ENCODE measurements around the gene KAZALD1. TPM values are rescaled to one million over a fixed set of nuclear protein-coding genes. Genes with fewer than 3 reads are reported as not detected.
A peak's percentile ranks its signal among the peaks of the same experiment; 100 is the strongest.

KAZALD1 gene, protein sequence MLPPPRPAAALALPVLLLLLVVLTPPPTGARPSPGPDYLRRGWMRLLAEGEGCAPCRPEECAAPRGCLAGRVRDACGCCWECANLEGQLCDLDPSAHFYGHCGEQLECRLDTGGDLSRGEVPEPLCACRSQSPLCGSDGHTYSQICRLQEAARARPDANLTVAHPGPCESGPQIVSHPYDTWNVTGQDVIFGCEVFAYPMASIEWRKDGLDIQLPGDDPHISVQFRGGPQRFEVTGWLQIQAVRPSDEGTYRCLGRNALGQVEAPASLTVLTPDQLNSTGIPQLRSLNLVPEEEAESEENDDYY
- total RNA-seq (ENCODE audit: insufficient read depth, low replicate concordance), result 11.8 TPM

DNA sequence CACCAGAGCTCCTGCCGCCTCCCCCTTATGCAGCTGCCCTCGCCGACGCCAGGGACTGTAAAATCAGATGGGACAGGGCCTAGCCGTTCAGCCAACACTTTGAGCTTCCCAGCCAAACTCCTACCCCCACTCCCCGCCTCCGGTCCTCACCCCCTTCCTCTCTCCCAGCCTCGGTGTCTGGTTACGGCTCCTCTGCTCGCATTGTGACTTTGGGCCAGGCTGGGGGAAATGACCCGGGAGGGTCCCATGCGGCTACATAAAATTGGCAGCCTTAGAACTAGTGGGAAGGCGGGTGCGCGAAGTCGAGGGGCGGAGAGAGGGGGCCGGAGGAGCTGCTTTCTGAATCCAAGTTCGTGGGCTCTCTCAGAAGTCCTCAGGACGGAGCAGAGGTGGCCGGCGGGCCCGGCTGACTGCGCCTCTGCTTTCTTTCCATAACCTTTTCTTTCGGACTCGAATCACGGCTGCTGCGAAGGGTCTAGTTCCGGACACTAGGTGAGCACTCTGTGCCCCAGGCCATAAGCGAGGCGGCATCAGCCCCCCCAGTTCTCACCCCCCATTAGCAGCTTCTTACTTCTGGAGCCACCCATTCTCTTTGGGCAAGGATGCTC is at the start of gene KAZALD1:
KAZALD1 (plus strand) TSS at position 366 of the 608 bp plus-strand sequence. CDS start 604 bp downstream, outside the sequence.
- DNase-seq (ENCODE audit: low spot score), result peak; percentile 84

DNA sequence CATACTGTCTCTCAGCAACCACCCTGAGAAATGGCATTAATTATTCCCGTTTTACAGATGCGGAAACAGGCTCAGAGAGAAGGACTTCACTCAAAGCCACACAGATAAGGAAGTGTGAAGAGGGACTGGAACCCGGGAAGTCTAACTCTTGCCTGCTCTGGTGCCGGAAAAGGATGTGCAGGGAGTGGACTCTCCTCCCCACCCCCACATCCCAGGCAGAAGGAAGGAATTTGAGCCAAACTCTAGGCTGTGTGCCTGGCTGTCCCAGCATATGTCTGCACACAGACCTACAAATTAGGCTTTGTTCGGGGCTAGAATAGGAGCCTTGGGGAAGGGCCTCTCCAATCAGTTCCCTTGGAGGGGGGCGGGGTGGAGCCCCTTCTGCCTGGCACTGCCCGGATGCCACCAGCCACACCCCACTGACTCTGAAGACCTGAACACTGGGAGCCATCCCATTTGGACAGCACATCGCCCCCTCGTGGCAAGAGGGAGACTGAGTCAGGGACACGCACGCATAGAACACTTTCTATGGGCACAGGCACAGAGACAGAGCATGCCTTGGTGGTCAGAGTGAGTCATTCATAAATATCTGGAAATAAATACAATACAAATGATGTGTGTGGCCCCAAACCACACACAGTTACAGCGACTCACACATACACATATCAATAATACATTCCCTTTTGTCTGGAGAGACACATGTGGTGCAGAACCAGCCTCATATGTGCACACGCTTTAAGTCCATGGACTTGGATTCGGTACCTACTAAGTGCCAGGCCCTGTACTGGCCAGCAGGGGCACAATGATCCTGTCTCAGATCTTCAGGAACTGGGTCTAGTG is 49.0 kb upstream of the KAZALD1 start:
- peak; percentile 89 for DNase-seq (ENCODE audit: low spot score)

DNA sequence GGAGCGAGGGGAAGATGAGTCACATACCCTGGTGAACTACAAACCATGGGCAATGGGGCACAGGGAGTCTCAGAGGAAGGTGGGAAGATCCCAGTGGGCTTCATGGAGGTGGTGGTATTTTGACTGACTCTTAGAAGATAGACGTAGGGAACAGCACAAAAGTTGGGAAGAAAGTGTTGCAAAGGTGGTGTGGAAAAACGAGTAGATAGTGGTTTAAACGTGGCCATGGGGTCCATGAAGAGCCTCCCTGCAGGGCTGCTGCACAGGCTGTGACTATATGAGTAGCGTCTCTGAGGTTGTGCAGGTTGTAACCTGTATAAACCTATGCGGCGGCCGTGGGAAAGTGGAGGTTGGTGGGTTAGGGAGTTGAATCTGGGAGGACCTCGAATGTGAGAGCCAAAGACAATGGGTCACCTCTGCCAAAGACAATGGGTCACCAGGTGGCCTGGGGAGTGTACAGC is 48.4 kb upstream of the KAZALD1 start:
- DNase-seq (ENCODE audit: low spot score), result no peak

DNA sequence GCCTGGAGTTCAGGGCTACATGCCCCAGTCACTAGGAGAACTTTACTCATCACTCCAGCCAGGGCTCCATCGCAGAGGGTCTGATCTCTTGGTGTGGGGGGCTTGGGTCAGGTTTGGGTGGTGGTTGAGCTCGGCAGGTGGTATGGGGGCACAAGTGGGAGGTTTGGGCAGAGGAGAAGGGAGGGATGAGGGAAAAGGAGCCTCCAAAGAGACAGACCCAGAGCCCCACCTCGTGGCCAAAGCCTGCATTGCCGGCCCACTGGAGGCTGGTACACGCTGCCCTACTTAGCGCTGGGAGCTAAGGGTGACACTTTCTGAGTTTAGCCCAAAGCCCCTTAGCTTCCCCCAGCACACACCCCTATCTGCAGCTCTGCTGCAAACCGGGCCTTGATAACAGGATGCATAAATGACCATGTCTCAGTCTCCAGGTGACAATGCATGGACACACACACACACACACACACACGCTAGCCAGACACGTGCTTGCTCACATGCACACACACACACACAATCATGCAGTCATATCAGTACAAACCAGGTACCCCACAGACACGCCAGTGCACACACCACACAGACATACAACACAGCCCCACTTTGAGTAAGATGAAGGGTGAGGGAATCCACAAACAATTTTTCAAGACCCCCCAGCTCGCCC is 47.4 kb upstream of the KAZALD1 start:
- peak; percentile 72 for DNase-seq (ENCODE audit: low spot score)

DNA sequence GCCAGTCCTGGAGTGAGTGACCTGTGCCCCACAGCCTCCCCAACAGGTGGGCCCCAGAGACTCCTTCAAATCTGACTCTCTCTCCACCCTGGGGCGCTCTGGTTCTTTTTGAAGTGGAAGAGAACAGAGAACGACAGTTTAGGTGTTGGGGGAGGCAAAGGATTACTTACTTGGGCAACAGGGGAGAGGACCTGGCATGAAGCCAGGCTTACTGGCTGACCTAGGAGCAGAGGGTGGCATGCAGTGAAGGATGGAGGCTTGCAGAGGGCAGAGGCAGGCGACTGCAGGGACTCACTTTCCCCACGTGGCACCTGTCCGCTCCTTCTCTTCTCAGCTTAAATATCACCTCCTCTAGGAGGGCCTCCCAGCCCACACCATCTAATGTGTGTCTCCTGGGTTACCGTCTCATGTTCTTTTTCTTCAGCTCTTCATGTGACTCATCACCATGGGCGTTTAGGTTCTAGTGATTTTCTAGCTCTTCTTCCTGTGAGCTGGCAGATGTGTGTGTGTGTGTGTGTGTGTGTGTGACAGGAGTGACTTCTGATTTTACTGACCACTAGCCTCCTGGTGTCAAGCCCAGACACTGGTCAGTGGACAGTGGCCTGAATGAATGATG is 46.7 kb upstream of the KAZALD1 start:
- DNase-seq (ENCODE audit: low spot score), result peak; percentile 46

DNA sequence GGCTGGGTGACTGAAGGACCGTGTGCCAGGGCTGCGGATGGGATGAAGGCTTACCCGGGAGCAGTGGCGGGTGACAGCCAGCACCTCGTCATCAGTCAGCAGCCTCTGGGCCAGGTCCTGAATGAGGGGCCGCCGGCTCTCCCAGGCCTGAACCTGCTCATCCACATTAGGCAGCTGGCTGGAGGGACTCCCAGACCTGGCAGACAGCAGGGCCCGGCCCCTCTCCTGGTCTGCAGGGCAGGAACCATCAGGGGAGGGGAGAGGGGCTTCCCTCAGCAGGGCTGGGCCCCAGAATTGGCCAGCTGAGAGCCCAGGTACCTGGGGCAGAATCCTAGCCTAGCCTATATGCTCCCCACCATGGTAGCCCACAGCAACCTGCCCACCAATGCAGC is 46.2 kb upstream of the KAZALD1 start:
- no peak for DNase-seq (ENCODE audit: low spot score)

DNA sequence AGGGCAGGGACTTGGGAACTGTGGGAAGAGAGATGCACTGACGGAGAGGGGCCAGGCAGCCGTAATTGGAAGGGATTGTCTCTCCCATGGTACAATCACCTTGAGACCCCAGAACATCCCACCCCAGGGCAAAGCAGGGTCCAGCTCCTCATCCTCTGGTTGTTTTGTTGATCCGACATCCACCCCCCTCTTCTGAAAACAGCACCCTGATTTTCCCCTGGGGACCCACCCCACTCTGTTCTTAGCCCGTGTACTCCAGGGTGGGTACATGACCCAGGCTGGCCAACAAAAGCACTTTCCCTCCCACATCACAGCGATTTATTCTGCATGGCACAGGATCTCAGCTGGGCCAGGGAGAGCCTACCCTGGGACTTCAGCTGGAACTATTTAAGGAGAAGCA is 45.0 kb upstream of the KAZALD1 start:
- no peak for DNase-seq (ENCODE audit: low spot score)

DNA sequence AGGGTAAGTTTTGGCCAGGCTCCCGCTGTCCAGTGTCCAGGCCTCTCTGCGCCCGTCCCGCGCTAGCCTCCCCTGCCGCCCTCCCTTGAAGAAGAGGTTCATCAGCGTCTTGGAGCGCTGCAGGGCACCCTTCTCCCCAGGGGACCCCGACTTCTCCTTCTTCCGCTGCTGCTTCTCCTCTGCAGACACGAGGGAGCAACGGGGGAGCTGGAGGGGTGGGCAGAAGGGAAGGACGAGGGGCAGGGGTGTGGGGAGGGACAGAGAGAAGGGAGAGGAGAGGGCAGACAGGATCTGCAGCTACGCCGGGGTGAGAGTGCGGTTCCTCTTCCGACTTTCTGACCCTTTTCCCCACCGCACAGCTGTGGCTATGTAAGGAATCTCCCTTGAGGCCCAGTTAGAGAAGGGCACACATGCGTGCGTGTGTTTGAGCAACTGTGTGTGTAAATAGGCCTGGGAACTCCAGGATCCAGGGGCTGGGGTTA is 43.6 kb upstream of the KAZALD1 start:
- peak; percentile 28 for DNase-seq (ENCODE audit: low spot score)

DNA sequence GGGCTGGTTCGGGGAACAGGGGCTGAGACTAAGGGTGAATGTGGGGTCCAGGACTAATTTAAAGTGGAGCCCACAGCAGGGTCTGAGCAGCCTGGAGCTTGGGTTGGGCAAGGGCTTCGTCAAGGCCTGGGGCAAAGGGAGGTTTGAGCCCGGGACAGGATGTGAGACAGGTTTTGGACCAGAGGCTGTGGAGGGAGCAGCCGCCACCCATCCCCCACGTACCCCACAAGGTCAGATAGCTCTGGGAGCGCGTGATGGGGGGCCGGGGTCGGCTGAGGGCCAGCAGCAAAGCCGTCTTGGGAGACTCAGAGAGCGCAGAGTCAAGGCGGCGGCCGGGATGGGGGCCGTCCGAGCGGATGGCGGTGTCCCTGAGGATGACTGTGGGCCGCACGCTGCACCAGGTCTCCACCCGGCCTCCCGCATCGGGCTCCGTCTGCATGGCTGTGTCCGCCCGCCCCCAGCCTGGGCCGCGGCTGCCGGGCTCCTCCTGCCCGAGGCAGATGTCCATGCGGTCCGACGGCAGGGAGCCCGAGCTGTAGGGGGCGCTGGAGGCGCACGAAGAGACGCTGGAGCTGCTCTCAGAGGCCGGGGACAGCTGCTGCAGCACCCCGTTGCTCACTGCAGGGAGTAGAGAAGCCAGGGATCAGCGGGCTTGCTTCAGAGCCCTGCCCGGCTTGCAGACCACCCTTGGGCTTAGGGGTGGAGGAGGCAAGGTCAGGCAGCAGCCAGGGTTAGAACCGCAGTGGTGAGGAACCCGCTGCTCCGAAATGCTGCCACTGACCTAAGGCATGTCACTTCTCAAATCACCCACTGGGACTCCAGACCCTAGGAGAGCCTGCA is 43.0 kb upstream of the KAZALD1 start:
- DNase-seq (ENCODE audit: low spot score), result peak; percentile 78

DNA sequence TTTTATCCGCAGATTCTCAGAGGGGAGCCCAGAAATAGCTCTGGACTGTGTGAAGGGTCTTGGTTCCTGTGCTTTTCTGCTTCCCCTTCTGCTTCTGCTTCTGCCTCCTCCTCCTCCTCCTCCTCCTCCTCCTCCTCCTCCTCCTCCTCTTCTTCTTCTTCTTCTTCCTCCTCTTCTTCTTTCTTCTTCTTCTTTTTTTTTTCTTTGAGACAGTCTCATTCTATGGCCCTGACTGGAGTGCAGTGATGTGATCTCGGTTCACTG is 42.4 kb upstream of the KAZALD1 start:
- DNase-seq (ENCODE audit: low spot score), result no peak

DNA sequence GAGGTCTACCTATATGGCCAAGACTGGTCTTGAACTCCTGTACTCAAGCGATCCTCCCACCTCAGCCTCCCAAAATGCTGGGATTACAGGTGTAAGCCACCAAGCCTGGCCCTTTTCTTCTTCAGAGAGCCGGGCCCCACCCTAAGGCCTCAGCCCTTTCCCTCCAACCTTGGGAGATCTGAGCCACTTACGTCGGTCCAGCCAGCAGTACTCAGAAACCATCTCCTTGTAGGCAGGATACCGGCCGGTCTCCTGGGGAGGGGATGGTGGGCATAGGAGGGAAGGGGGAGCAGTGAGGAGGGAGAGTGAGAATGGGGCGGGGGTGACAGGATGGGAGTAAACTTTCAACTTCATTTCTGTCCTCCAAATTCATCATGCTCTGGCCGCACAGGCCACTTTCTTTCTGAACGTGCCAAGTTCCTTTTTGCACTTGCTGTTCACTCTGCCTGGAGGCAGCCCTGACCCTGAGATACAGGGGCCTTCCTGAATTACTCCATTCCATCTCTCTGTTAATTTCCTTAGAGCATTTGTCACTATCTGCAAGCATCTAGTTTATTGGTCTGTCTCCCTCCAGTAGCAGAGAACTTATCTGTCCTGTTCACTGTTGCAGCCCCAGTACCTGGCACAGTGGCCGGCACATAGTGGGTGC is 41.2 kb upstream of the KAZALD1 start:
- no peak for DNase-seq (ENCODE audit: low spot score)

DNA sequence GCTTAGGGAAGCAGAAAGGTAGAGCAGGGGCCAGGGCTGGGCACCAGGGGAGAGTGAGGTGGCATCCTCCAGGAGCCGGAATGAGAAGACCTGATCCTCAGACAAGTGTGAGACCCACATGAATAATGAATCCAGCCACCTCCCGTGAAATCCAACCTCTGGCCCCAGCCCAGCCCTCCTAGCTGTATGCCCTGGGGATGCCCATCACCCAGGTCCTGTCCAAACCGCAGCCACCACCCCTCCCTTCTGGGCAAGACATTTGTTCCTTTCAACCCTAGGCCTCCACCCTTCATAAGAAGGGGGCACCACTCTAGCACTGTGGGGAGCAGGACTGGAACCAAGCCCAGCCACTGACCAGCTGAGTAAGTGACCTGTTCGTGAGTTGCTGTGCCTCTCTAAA is 40.5 kb upstream of the KAZALD1 start:
- DNase-seq (ENCODE audit: low spot score), result no peak

DNA sequence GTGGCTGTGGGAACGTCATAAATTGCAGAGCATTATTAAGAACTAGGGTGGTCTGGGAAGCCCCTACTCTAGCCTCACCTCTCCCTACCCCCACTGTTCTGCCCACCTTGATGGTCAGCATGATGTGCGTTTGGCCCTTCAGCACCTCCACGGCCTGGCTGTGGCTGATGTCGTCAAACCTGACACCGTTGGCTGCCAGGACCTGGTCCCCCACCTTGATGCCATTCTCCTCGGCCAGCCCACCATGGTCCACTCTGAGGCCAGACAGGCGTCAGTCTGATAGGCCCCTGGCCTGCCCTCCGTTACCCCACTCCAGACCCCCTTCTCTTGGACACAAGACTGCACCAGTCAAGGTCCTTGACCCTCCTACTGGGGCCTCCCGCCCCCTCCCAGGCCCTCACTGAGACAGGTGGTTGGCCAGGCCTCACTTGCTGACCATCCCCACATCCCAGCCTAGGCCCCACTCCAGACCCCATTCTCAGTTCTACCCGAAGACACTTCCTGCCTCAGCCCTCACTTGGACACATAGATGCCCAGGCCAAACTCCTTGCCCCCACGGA is 40.0 kb upstream of the KAZALD1 start:
- DNase-seq (ENCODE audit: low spot score), result no peak

DNA sequence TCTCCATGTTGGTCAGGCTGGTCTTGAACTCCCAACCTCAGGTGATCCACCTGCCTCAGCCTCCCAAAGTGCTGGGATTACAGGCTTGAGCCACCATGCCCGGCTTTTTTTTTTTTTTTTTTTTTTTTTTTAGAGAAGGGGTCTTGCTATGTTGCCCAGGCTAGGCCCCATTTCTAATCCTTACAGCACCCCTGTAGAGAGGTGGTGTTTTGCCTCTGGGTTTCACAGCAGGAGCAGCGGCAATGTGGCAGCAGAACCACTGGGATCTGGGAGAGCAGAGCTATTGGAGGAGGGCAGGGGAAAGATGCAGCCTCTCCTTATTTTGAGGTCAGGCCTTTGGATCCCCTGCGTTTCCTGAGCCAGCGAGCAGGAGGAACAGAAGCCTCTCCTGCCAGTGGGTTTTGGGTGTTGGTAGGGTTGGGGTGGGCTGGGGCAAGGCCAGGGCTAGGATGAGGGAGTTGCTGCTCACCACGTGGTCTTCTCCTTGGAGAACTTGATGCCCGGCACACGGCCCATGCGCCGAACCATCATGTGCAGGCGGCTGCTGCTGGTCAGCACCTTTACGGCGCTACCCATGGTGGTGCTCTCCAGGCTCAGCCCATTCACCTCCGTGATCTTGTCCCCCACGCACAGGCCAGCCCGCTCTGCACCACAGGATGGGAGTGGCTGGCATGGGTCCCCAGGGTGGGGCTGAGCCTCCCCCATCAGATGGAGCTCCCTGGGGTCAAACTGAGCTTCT is 38.7 kb upstream of the KAZALD1 start:
- DNase-seq (ENCODE audit: low spot score), result no peak

DNA sequence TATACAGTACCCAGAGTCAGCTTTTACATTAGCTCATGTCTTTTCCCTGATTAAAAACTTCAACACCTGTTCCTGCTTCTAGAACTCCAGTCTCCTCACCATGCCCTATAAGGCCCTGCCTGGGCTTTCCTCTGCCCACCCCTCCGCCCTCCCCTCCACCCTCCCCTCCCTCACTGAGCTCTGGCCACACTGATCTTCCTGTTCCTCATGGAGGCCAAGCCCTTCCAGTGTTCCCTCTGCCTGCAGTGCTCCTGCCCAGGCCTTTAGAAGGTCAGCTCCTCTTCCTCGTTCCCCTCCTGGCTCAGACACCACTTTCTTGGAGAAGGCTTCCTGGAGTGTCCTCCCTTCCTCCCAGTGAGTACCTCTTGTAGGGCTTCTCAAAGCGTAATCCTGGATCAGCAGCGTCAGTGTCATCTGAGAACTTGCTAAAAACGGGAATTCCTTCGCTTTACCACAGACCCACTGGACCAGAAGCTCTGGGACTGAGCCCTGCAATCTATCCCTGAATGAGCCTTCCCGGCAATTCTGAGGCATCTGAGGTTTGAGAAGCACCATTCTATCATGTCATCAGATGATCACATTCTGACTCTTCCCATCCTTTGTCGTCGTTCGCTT is 34.6 kb upstream of the KAZALD1 start:
- DNase-seq (ENCODE audit: low spot score), result peak; percentile 73

DNA sequence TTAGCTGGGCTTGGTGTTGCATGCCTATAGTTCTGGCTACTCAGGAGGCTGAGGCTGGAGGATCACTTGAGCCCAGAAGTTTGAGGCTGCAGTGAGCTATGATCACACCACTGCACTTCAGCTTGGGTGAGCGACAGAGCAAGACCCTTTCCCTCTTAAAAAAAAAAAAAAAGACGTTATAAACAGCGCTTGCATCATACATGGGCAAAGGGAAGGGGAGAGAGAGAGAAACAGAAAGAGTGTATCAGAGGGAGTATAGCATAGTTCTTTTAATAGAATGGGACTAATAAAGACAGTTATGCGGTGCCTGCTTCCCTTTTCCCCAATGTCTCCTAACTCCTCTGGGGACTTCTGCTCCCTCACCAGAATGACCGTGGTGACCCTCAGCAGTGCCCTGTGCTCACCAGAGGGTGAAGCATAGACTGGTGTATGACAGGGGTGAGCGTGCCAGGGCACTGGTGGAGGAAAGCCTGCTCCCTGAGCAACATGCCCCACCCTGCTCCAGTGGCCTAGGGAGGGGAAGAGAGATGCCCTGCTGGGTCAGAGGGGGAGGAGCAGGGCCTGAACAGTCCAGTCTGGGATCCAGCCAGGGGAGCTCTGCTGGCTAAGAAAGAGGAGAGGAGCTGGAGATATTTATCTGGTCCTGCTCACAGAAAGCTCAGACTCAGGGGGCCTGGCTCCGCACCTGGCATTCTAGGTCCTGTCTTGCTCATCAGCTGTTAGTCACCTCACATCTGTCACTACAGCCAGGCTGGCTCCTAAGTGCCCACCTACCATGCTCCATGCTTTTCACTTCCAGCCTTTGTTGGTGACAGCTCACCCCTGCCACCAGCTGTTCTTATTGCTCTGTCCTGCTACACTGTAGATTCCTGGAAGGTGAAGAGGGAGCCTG is 33.1 kb upstream of the KAZALD1 start:
- peak; percentile 63 for DNase-seq (ENCODE audit: low spot score)

DNA sequence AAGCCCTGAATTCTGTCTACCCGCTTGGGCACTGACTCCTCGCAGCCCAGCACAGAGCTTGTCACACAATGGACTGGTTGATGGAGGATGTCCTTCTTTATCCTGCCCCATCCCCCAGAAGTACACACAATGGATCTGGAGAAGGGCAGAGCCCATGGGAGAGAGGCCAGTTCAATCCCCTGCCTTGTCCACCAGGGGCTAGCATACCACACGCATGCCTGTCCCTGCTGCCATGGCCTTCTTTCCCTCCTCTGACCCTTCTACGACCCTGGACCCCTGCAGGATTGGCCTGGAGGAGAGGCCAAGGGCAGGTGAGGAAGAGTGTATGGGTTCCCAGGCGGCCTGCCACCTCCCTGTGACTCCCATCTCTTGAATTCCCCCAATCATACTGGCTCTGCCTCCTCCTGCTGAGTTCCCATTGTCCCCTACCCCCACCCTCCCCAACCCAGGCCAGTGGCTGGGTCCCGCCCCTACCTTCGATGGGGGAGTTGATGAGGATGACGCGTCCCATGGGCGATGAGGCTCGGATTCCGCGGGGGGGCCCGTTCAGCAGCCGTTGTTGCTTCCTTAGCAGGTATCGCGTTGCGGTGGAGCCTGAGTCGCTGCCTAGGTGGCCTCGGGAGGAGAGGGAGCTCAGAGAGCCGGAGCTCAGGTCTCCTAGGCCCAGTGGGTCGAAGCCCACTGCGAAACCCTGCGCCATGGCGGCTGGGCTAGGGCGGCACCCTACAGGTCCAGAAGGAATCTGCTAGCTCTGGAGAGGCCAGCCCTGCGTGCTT is 32.1 kb upstream of the KAZALD1 start:
- no peak for DNase-seq (ENCODE audit: low spot score)
